Right kidney (tissue), 9 donors: Measurements from ENCODE around the gene RPL11.
"Not testable (repeated sequence)": the region's sequence is repeated elsewhere in the genome, so short reads cannot be mapped to it uniquely, and the experiment has no call there.

Experiments
- DNase-seq: peaks from one replicate; pipeline ENCODE4 v3.0.0-alpha.2; 2016
- long read RNA-seq, 8 donors: transcript quantifications; one replicate each; lab custom pipeline, GENCODE V29; 2026

The RPL11 gene
- long read RNA-seq, donor 1, transcript RPL11-201 (6 exons, 660 nt) = minor isoform, 171 of 3,002 reads
- long read RNA-seq, donor 1, transcript RPL11-203 (5 exons, 879 nt) = minor isoform, 334 of 3,002 reads
- long read RNA-seq, donor 1, transcript RPL11-205 (4 exons, 539 nt) = minor isoform, 31 of 3,002 reads
- long read RNA-seq, donor 1, transcript RPL11-206 (6 exons, 1,017 nt) = major isoform, 1,241 of 3,002 reads
- long read RNA-seq, donor 1, partial matches to known transcripts = 1,063 of 3,002 reads
- long read RNA-seq, donor 1, other reads (novel, unspliced or antisense) = 160 of 3,002 reads
- long read RNA-seq, donor 2, transcript RPL11-205 (4 exons, 539 nt) = minor isoform, 19 of 2,534 reads
- long read RNA-seq, donor 2, transcript RPL11-203 (5 exons, 879 nt) = minor isoform, 206 of 2,534 reads
- long read RNA-seq, donor 2, transcript RPL11-201 (6 exons, 660 nt) = minor isoform, 136 of 2,534 reads
- long read RNA-seq, donor 2, transcript RPL11-206 (6 exons, 1,017 nt) = major isoform, 992 of 2,534 reads
- long read RNA-seq, donor 2, partial matches to known transcripts = 1,094 of 2,534 reads
- long read RNA-seq, donor 2, other reads (novel, unspliced or antisense) = 85 of 2,534 reads
- long read RNA-seq, donor 3, transcript RPL11-203 (5 exons, 879 nt) = minor isoform, 145 of 1,013 reads
- long read RNA-seq, donor 3, transcript RPL11-205 (4 exons, 539 nt) = minor isoform, 8 of 1,013 reads
- long read RNA-seq, donor 3, transcript RPL11-201 (6 exons, 660 nt) = minor isoform, 52 of 1,013 reads
- long read RNA-seq, donor 3, transcript RPL11-206 (6 exons, 1,017 nt) = major isoform, 426 of 1,013 reads
- long read RNA-seq, donor 3, partial matches to known transcripts = 363 of 1,013 reads
- long read RNA-seq, donor 3, other reads (novel, unspliced or antisense) = 19 of 1,013 reads
- long read RNA-seq, donor 4, transcript RPL11-205 (4 exons, 539 nt) = minor isoform, 24 of 2,000 reads
- long read RNA-seq, donor 4, transcript RPL11-206 (6 exons, 1,017 nt) = major isoform, 864 of 2,000 reads
- long read RNA-seq, donor 4, transcript RPL11-203 (5 exons, 879 nt) = minor isoform, 217 of 2,000 reads
- long read RNA-seq, donor 4, transcript RPL11-201 (6 exons, 660 nt) = minor isoform, 111 of 2,000 reads
- long read RNA-seq, donor 4, partial matches to known transcripts = 731 of 2,000 reads
- long read RNA-seq, donor 4, other reads (novel, unspliced or antisense) = 51 of 2,000 reads
- long read RNA-seq, donor 5, transcript RPL11-201 (6 exons, 660 nt) = minor isoform, 160 of 2,235 reads
- long read RNA-seq, donor 5, transcript RPL11-206 (6 exons, 1,017 nt) = major isoform, 1,108 of 2,235 reads
- long read RNA-seq, donor 5, transcript RPL11-203 (5 exons, 879 nt) = minor isoform, 240 of 2,235 reads
- long read RNA-seq, donor 5, transcript RPL11-205 (4 exons, 539 nt) = minor isoform, 18 of 2,235 reads
- long read RNA-seq, donor 5, partial matches to known transcripts = 629 of 2,235 reads
- long read RNA-seq, donor 5, other reads (novel, unspliced or antisense) = 80 of 2,235 reads
- long read RNA-seq, donor 6, transcript RPL11-203 (5 exons, 879 nt) = minor isoform, 260 of 2,151 reads
- long read RNA-seq, donor 6, transcript RPL11-205 (4 exons, 539 nt) = minor isoform, 34 of 2,151 reads
- long read RNA-seq, donor 6, transcript RPL11-206 (6 exons, 1,017 nt) = major isoform, 788 of 2,151 reads
- long read RNA-seq, donor 6, transcript RPL11-201 (6 exons, 660 nt) = minor isoform, 129 of 2,151 reads
- long read RNA-seq, donor 6, partial matches to known transcripts = 859 of 2,151 reads
- long read RNA-seq, donor 6, other reads (novel, unspliced or antisense) = 81 of 2,151 reads
- long read RNA-seq, donor 7, transcript RPL11-206 (6 exons, 1,017 nt) = major isoform, 1,309 of 3,200 reads
- long read RNA-seq, donor 7, transcript RPL11-201 (6 exons, 660 nt) = minor isoform, 191 of 3,200 reads
- long read RNA-seq, donor 7, transcript RPL11-205 (4 exons, 539 nt) = minor isoform, 28 of 3,200 reads
- long read RNA-seq, donor 7, transcript RPL11-203 (5 exons, 879 nt) = minor isoform, 340 of 3,200 reads
- long read RNA-seq, donor 7, partial matches to known transcripts = 1,227 of 3,200 reads
- long read RNA-seq, donor 7, other reads (novel, unspliced or antisense) = 104 of 3,200 reads
- long read RNA-seq, donor 8, transcript RPL11-205 (4 exons, 539 nt) = minor isoform, 10 of 1,536 reads
- long read RNA-seq, donor 8, transcript RPL11-206 (6 exons, 1,017 nt) = major isoform, 696 of 1,536 reads
- long read RNA-seq, donor 8, transcript RPL11-203 (5 exons, 879 nt) = minor isoform, 157 of 1,536 reads
- long read RNA-seq, donor 8, transcript RPL11-201 (6 exons, 660 nt) = minor isoform, 111 of 1,536 reads
- long read RNA-seq, donor 8, partial matches to known transcripts = 498 of 1,536 reads
- long read RNA-seq, donor 8, other reads (novel, unspliced or antisense) = 61 of 1,536 reads

- peak; percentile 84 for DNase-seq
Observed at GRCh38 chr1:23691499-23692307, at the start of gene RPL11. Gene RPL11, plus strand, starts transcription at chr1:23691806. Its CDS starts 18 bp downstream, at chr1:23691824.

- peak; percentile 62 for DNase-seq
Observed at GRCh38 chr1:23643736-23644554, 47.7 kb upstream of the RPL11 start.

GRCh38 chr1:23644555-23644866 is 47.1 kb upstream of the RPL11 start:
- no peak for DNase-seq

- DNase-seq = no peak
Observed at GRCh38 chr1:23645338-23645737, 46.3 kb upstream of the RPL11 start.

- DNase-seq = no peak
Observed at GRCh38 chr1:23646091-23646490, 45.5 kb upstream of the RPL11 start.

GRCh38 chr1:23646541-23646940 is 45.1 kb upstream of the RPL11 start:
- DNase-seq = no peak

GRCh38 chr1:23648576-23648975 is 43.0 kb upstream of the RPL11 start:
- no peak for DNase-seq

- DNase-seq = not testable (repeated sequence)
Observed at GRCh38 chr1:23649157-23649556, 42.4 kb upstream of the RPL11 start.

GRCh38 chr1:23650344-23650990 is 41.1 kb upstream of the RPL11 start:
- no peak for DNase-seq

- DNase-seq = no peak
Observed at GRCh38 chr1:23651069-23651808, 40.4 kb upstream of the RPL11 start.

- DNase-seq = no peak
Observed at GRCh38 chr1:23657659-23658275, 33.8 kb upstream of the RPL11 start.

- no peak for DNase-seq
Observed at GRCh38 chr1:23660671-23661070, 30.9 kb upstream of the RPL11 start.

GRCh38 chr1:23661887-23662286 is 29.7 kb upstream of the RPL11 start:
- no peak for DNase-seq

- DNase-seq = no peak
Observed at GRCh38 chr1:23664837-23665795, 26.5 kb upstream of the RPL11 start.

GRCh38 chr1:23667411-23667810 is 24.2 kb upstream of the RPL11 start:
- DNase-seq = no peak
